Colonic mucosa (tissue), 4 donors: ENCODE data around the gene ADM2. TPM values are rescaled to one million over a fixed set of nuclear protein-coding genes. Genes with fewer than 3 reads are reported as not detected.

Experiments
- DNase-seq: peaks from one replicate; pipeline ENCODE4 v3.0.0-alpha.2; 2020
- H3K27ac ChIP-seq: fragments of 200-600 bp; one replicate; pipeline ENCODE4 v1.8.0; 2021
- H3K27me3 ChIP-seq: fragments of 200-600 bp; one replicate; pipeline ENCODE4 v1.8.0; 2021
- H3K36me3 ChIP-seq: fragments of 200-600 bp; one replicate; pipeline ENCODE4 v1.8.0; 2021
- H3K4me1 ChIP-seq: fragments of 200-600 bp; one replicate; pipeline ENCODE4 v1.8.0; 2021; ENCODE audit warnings: mild to moderate bottlenecking
- H3K4me3 ChIP-seq: fragments of 200-600 bp; one replicate; pipeline ENCODE4 v1.8.0; 2021
- H3K9ac ChIP-seq, 2 donors: one replicate each; pipeline ENCODE4 v1.7.0; 2013; ENCODE audit warnings: control low read depth in 2 of 2, low read depth in 2 of 2, low read length in 2 of 2
- H3K9me3 ChIP-seq: fragments of 200-600 bp; one replicate; pipeline ENCODE4 v1.8.0; 2021
- intact Hi-C: fragments of 100-400 bp; cut with DNase I; formaldehyde crosslinking; loops from one replicate; pipeline ENCODE4 v1.14.1; 2022
- total RNA-seq, 2 donors: library from RNA; stranded (reverse); fragmentation: NEBNext Ultra II Directional in 1 of 2; extraction: Animal tissue kit (Norgen Biotek cat#: 25700) in 1 of 2; gene quantifications; one replicate each; pipeline ENCODE4 v1.2.1, GENCODE V29; 2021
- TF ChIP-seq, protein P1 (sequence below): fragments of 200-600 bp; IDR thresholded peaks from one replicate; pipeline ENCODE4 v1.8.0; 2022; ENCODE audit warnings: antibody characterized with exemption, mild to moderate bottlenecking
- donor health status: healthy.
- donor health status: DM: no; HTN: no; CAD: no.
- donor health status: DM: no; HTN: no; CAD: no.

Gene ADM2
- total RNA-seq, 2 donors from 2014 or later = 4.4 to 5.1 TPM

GRCh38 chr22:50508897-50509296 lies 27.6 kb downstream of the ADM2 start:
- TF ChIP-seq, protein P1, sequence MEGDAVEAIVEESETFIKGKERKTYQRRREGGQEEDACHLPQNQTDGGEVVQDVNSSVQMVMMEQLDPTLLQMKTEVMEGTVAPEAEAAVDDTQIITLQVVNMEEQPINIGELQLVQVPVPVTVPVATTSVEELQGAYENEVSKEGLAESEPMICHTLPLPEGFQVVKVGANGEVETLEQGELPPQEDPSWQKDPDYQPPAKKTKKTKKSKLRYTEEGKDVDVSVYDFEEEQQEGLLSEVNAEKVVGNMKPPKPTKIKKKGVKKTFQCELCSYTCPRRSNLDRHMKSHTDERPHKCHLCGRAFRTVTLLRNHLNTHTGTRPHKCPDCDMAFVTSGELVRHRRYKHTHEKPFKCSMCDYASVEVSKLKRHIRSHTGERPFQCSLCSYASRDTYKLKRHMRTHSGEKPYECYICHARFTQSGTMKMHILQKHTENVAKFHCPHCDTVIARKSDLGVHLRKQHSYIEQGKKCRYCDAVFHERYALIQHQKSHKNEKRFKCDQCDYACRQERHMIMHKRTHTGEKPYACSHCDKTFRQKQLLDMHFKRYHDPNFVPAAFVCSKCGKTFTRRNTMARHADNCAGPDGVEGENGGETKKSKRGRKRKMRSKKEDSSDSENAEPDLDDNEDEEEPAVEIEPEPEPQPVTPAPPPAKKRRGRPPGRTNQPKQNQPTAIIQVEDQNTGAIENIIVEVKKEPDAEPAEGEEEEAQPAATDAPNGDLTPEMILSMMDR = no peak
- DNase-seq = no peak
- no peaks in the 10 kb centered on the region for H3K27me3 ChIP-seq
- H3K9me3 ChIP-seq = no peaks in the 10 kb centered on the region
- peak overlapping the region; percentile 74 for H3K4me3 ChIP-seq
- intact Hi-C loops = loop anchor here (10.0 kb wide), 1 partner anchor 254 kb away; the partner anchor contains the start of gene HDAC10
- H3K36me3 ChIP-seq = peaks cover 9% of the 10 kb centered on the region
- H3K9ac ChIP-seq = peak overlapping the region; percentile 72 to 75
- H3K4me1 ChIP-seq = peaks cover 16% of the 10 kb centered on the region
- H3K27ac ChIP-seq = peak overlapping the region; percentile 72

DNA sequence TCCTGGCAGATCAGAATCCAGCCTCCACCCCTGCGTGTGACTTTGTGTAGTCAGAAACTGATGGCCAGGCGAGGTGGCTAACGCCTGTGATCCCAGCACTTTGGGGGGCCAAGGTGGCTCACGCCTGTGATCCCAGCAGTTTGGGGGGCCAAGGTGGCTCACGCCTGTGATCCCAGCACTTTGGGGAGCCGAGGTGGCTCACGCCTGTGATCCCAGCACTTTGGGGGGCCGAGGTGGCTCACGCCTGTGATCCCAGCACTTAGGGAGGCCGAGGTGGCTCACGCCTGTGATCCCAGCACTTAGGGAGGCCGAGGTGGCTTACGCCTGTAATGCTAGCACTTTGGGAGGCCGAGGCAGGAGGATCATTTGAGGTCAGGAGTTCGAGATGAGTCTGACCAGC lies 31.8 kb downstream of the ADM2 start:
- TF ChIP-seq, protein P1 = no peak
- H3K27ac ChIP-seq = no peak overlapping the region
- peaks cover 2% of the 10 kb centered on the region for H3K36me3 ChIP-seq
- intact Hi-C loops = no loop called here
- no peak for DNase-seq
- H3K9me3 ChIP-seq = no peaks in the 10 kb centered on the region
- no peak overlapping the region for H3K4me3 ChIP-seq
- H3K9ac ChIP-seq = no peak overlapping the region
- H3K27me3 ChIP-seq = no peaks in the 10 kb centered on the region
- H3K4me1 ChIP-seq = peaks cover 5% of the 10 kb centered on the region

GRCh38 chr22:50516068-50516467 lies 34.7 kb downstream of the ADM2 start:
- peaks cover 5% of the 10 kb centered on the region for H3K36me3 ChIP-seq

GRCh38 chr22:50516891-50517290 lies 35.5 kb downstream of the ADM2 start:
- DNase-seq = no peak
- Histone ChIP-seq H3K4me1 (no peaks in the 10 kb centered on the region), H3K27ac (no peak overlapping the region), H3K9me3 (no peaks in the 10 kb centered on the region), H3K36me3 (peaks cover 5% of the 10 kb centered on the region), H3K27me3 (no peaks in the 10 kb centered on the region), H3K4me3 (no peak overlapping the region), H3K9ac (no peak overlapping the region)
- intact Hi-C loops = no loop called here
- TF ChIP-seq, protein P1 = no peak

More at GRCh38 chr22:50516068-50516467, 34.7 kb downstream of the ADM2 start:
- intact Hi-C loops = no loop called here
- DNase-seq = no peak
- H3K27ac ChIP-seq = no peak overlapping the region
- H3K4me1 ChIP-seq = no peaks in the 10 kb centered on the region
- no peak overlapping the region for H3K9ac ChIP-seq
- no peak overlapping the region for H3K4me3 ChIP-seq
- TF ChIP-seq, protein P1 = no peak
- H3K9me3 ChIP-seq = no peaks in the 10 kb centered on the region
- H3K27me3 ChIP-seq = no peaks in the 10 kb centered on the region

DNA sequence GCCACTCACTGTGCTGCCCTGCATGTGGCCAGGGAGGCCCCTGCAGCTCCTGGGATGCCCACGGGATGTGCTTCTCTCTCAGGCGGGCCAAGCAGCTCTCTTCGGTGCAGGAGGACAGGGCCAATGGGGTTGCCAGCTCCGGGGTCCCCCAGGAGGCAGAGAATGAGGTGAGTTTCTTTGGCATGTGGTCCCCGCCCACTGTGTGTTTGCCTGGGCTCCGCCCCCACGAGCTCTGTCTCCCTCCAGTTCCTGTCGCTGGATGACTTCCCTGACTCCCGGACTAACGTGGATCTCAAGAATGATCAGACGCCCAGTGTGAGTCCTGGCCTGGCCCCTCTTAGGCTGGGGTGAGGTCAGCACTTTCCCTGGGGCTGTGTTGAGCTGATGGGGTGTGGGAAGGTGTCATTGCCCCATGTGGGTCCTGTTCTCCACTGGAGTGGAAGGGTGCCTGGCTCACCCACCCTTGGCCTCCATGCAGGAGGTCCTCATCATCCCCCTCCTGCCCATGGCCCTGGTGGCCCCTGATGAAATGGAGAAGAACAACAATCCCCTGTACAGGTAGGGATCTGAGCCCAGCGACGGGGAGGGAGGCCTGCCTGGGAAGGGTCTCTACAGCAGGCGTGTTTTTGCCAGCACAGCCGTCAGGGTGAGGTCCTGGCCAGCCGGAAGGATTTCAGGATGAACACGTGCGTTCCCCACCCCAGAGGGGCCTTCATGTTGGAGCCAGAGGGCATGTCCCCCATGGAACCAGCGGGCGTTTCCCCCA lies 36.3 kb downstream of the ADM2 start:
- no peaks in the 10 kb centered on the region for H3K27me3 ChIP-seq
- no peaks in the 10 kb centered on the region for H3K9me3 ChIP-seq
- peaks cover 5% of the 10 kb centered on the region for H3K36me3 ChIP-seq
- H3K9ac ChIP-seq = no peak overlapping the region
- intact Hi-C loops = no loop called here
- H3K4me3 ChIP-seq = no peak overlapping the region
- DNase-seq = no peak
- no peak overlapping the region for H3K27ac ChIP-seq
- no peaks in the 10 kb centered on the region for H3K4me1 ChIP-seq
- TF ChIP-seq, protein P1 = no peak
